Loucy (cell line): ENCODE measurements around the gene PAK3.

Experiments
- CTCF ChIP-seq: fragments of 200-600 bp; sonication (generic); conservative IDR thresholded peaks from 2 replicates; pipeline ENCODE4 v1.5.1; 2014; ENCODE audit warnings: mild to moderate bottlenecking, antibody characterized with exemption, low read length
- EZH2phosphoT487 ChIP-seq: fragments of 200-600 bp; IDR thresholded peaks from 2 replicates; pipeline ENCODE4 v1.6.1; 2018; ENCODE audit warnings: antibody characterized with exemption, mild to moderate bottlenecking, moderate library complexity, borderline replicate concordance

GRCh38 chrX:111180750-111181240 is 84.8 kb downstream of the PAK3 start:
- TF ChIP-seq CTCF (no peak), EZH2phosphoT487 (no peak)
